NCI-H2196 treated with DMSO at 0.1 percent for 48 hours (cell line): Measurements from ENCODE around the gene AMDHD1.
A peak's percentile ranks its signal among the peaks of the same experiment; 100 is the strongest.

Source experiments
- DNase-seq: peaks from one replicate; lab custom pipeline; 2025; ENCODE audit not compliant: unreplicated experiment; lab: John Stamatoyannopoulos, UW

AMDHD1 gene

GRCh38 chr12:95993907-95994306, 50.8 kb downstream of the AMDHD1 start:
- no peak for DNase-seq

GRCh38 chr12:95994476-95994875, 51.3 kb downstream of the AMDHD1 start:
- DNase-seq = no peak

- no peak for DNase-seq
Measured at GRCh38 chr12:95995238-95996031, 52.3 kb downstream of the AMDHD1 start.

- no peak for DNase-seq
Measured at GRCh38 chr12:95996034-95996658, 53.0 kb downstream of the AMDHD1 start, which contains the start of gene HAL. TSS of gene HAL (minus strand) at chr12:95996344. CDS start at chr12:95995910, 434 bp downstream.

- no peak for DNase-seq
Measured at GRCh38 chr12:95997276-95997675, 54.1 kb downstream of the AMDHD1 start.

- no peak for DNase-seq
Measured at GRCh38 chr12:95997911-95998510, 54.9 kb downstream of the AMDHD1 start.

GRCh38 chr12:95998611-95999286, 55.6 kb downstream of the AMDHD1 start:
- DNase-seq = peak; percentile 51

- DNase-seq = no peak
Measured at GRCh38 chr12:95999484-95999883, 56.4 kb downstream of the AMDHD1 start.

GRCh38 chr12:96000858-96001257, 57.7 kb downstream of the AMDHD1 start:
- DNase-seq = no peak

GRCh38 chr12:96006727-96007126, 63.6 kb downstream of the AMDHD1 start:
- no peak for DNase-seq

GRCh38 chr12:96007729-96008128, 64.6 kb downstream of the AMDHD1 start:
- no peak for DNase-seq

GRCh38 chr12:96014943-96015599, 71.9 kb downstream of the AMDHD1 start:
- no peak for DNase-seq

- DNase-seq = peak; percentile 3
Measured at GRCh38 chr12:96015672-96016071, 72.5 kb downstream of the AMDHD1 start.
